Activated gamma-delta T cell treated with Interleukin-2 at 50 U/mL for 16 hours (primary cell): ENCODE data around the gene ECT2L.

Experiments used
- DNase-seq: peaks from one replicate; pipeline ENCODE4 v3.0.0-alpha.2; 2020

ECT2L gene

GRCh38 chr6:138795809-138796603, at the start of gene ECT2L:
TSS of gene ECT2L (plus strand) at chr6:138796087. CDS start at chr6:138813275, 17,188 bp downstream.
- DNase-seq, result no peak

DNA sequence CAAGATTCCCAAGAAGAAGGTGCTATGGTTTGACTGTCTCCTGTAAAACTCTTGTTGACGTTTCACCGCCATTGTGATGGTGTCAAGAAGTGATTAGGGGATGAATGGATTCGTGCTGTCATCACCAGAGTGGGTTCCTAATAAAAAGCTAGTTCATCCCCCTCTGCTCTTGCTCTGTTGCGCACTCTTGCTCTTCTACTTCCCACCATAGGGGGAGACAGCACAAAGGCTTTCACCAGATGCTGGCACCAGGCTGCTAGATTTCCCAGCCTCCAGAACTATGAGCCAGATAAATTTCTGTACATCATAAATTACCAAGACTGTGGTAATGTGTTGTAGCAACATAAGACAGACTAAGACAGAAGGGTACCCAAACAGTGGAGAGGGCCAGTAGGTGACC, 43.9 kb upstream of the ECT2L start:
- no peak for DNase-seq

GRCh38 chr6:138757136-138757535, 38.8 kb upstream of the ECT2L start:
- DNase-seq, result no peak

GRCh38 chr6:138765896-138766655, 29.8 kb upstream of the ECT2L start:
- no peak for DNase-seq

GRCh38 chr6:138769102-138769676, 26.7 kb upstream of the ECT2L start:
- DNase-seq, result no peak

- DNase-seq, result no peak
Observed at GRCh38 chr6:138772596-138773176, 23.2 kb upstream of the ECT2L start.

DNA sequence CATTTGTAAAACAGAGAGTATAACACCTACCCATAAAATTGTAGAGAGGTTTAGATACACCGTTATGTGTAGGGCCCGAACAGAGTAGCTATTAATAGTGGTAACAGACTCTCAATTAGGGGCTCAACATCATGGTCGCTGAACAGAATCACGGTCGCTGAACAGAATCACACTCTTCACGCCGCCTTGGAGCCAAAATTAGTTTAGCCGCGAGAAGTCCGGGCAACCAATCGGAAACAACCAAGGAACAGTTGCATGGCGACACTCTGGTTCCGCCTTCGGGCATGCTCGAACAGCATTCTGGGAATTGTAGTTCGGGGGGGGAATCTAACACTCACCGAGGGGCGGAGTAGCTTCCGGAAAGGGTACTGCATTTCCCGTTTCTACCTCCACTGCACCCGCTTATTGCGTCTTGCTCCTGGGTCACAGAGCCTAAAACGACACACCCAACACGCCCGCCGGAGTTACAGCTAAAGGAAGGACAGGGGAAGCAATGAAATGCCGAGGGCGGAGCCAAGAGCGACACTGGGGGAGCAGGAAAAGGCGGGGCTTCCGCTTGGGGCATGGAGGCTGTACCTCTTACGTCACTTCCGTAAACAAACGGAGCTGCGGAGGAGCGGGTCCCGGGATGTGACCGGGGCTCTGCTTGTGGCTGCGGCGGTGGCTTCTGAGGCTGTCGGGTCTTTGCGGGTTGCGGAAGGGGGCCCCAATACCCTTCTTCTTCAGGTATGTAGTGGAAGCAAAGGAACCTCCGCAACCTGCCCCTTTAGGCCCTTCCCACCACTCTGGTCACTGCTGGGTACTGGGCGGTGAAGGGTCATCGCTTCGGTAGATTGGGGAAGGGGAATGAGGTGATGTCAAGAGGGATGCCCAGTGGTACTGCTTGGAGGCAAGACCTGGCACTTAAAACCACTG, 22.5 kb upstream of the ECT2L start, which contains the start of gene CCDC28A:
Gene CCDC28A, plus strand, starts transcription at position 593 of the 915 bp plus-strand sequence. CDS start 2,352 bp downstream, outside the sequence.
- DNase-seq, result peak; percentile 92

GRCh38 chr6:138774370-138774769, 21.5 kb upstream of the ECT2L start:
- DNase-seq, result no peak

DNA sequence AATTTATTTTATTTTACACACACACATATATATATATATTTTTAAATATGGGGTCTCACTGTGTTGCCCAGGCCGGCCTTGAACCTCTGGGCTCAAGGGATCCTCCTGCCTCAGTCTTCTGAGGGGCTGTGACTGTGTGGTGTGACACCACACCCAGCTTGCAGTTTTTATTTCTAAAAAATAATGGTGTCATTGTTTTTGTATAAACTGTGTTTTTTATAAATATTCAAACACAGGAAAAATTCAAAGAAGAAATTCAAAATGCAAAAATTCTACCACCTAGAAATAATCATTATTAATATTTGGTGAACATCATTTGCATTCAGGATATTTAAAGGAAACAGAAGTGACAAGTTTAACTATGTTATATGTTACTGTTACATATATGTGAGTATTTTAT, 19.2 kb upstream of the ECT2L start:
- DNase-seq, result no peak

GRCh38 chr6:138778331-138778730, 17.6 kb upstream of the ECT2L start:
- no peak for DNase-seq

DNA sequence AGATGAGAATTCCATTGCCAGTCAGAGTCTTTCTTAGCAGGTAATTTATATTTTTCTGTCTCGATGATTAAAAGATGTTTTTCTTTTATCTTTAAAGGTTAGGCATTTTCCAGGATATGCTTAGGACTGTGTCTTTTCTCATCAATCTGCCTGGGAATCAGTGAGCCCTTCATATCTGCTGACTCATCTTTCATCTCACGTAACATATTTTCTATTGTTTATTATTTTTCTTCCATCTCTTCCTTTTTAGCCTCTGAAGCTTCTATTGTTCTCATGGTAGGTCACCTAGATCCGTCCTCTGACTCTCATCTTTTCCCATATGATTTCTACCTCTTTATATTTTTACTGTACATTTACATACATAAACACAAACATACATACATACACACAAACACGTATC, 13.6 kb upstream of the ECT2L start:
- DNase-seq, result no peak

- no peak for DNase-seq
Observed at GRCh38 chr6:138785079-138785478, 10.8 kb upstream of the ECT2L start.

- DNase-seq, result no peak
Observed at GRCh38 chr6:138785980-138786379, 9.9 kb upstream of the ECT2L start.

DNA sequence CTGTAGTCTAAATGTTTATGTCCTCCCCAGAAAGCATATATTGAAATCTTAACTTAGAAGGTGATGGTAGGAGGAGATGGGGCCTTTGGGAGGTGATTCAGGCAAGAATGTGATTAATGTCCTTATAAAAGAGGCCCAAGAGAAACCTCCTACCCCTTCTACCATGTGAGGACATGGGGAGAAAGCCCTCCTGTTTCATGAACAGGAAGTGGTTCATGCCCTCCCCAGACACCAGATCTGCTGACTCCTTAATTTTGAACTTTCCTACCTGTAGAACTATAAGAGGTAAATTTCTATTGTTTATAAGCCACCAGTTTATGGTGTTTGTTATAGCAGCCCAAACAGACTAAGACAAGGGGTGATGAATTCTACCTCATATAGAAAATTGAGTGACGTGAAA, 8.7 kb upstream of the ECT2L start:
- no peak for DNase-seq

- no peak for DNase-seq
Observed at GRCh38 chr6:138796771-138797170, 884 bp downstream of the ECT2L start.

GRCh38 chr6:138797806-138798446, 2.0 kb downstream of the ECT2L start:
- no peak for DNase-seq

- DNase-seq, result no peak
Observed at GRCh38 chr6:138800377-138801150, 4.7 kb downstream of the ECT2L start.

- no peak for DNase-seq
Observed at GRCh38 chr6:138803331-138803730, 7.4 kb downstream of the ECT2L start.

DNA sequence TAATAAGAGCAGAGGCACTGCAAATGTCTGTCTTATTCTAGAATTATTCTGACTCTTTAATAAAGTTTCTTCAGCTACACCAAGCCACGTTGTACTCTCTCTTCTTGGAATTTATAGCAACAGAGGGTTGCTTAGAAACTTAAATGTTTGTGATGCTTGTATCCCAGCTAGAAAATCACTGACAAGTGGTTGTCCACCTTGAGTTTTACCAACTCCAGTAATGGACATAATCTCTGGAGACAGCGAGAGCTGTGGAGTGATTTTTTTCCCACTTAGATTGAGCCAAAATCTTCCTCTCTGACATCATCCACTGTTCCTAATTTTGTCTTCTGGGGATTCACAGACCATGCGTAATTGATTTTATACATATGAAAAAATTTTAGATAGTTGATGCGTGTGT, 8.0 kb downstream of the ECT2L start:
- DNase-seq, result no peak

- DNase-seq, result no peak
Observed at GRCh38 chr6:138805016-138805765, 9.3 kb downstream of the ECT2L start.
